ENCODE data around the gene TATDN3. TPM values are rescaled to one million over a fixed set of nuclear protein-coding genes. Genes with fewer than 3 reads are reported as not detected.
"Not testable (repeated sequence)": the region's sequence is repeated elsewhere in the genome, so short reads cannot be mapped to it uniquely, and the experiment has no call there.

The TATDN3 gene
- total RNA-seq, 1 experiment from 2014 or later: 16.3 TPM

DNA sequence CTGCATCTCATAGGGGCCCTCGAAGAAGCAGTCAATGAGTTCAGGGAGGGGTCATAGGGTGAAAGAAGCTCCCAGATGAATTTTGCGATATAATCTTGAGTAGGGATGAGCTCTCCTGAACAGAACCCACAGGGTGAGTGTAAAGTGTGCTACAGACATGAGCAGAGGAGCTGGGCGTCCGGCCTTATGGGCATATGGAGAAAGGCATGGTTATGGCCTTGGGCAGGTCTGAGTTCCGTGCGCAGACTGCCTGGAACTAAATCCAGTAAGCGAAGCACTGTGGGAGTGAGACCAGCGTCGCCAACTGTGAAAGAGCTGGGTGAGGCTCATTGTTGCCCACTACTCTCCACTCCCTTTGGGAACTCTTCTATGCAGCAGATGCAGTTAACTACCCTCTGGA, 28.9 kb upstream of the TATDN3 start:
- Histone ChIP-seq H3K27ac (ENCODE audit: low read depth, low read length) (no peak overlapping the region), H3K9me3 (ENCODE audit: control insufficient read depth in 1 of 2, insufficient read depth in 1 of 2, low read depth in 1 of 2, low read length in 2 of 2) (no peaks in the 10 kb centered on the region), H3K36me3 (ENCODE audit: control insufficient read depth in 1 of 2, insufficient read depth in 2 of 2, low read length in 2 of 2) (0 out of 4 replicates have a peak, but pooled peaks cover 0 to 4% of the 10 kb centered on the region in 2 experiments), H3K4me3 (replicated peaks in 1 of 2; ENCODE audit: low read depth in 1 of 2, low read length in 2 of 2) (no peak overlapping the region), H3K4me1 (ENCODE audit: control insufficient read depth in 1 of 2, insufficient read depth in 2 of 2, low read length in 2 of 2) (no peaks in the 10 kb centered on the region), H3K9me2 (ENCODE audit: insufficient read depth) (no peaks in the 10 kb centered on the region), H3K4me2 (ENCODE audit: low read length) (no peak overlapping the region), H3K9ac (ENCODE audit: low read length) (no peak overlapping the region), H3K27me3 (ENCODE audit: insufficient read depth, low read length) (no peaks in the 10 kb centered on the region), H4K20me1 (ENCODE audit: insufficient read depth) (no peaks in the 10 kb centered on the region; the same call in 1 of the 2 replicates), H2AFZ (ENCODE audit: low read depth, low read length, poor library complexity, severe bottlenecking) (no peak overlapping the region), H3K79me2 (ENCODE audit: insufficient read depth, low read length) (peaks cover 38% of the 10 kb centered on the region)
- DNase-seq (ENCODE audit: low read depth, low spot score) (no peak), ATAC-seq (no peak)
- ChIA-PET POLR2A (interaction anchor here (1.2 kb wide), 1 partner anchor 155 kb away, joined by 3 read pairs; the partner anchor contains the start of gene ATF3), RAD21 (ENCODE audit: low non-redundant PET in 1 of 2, low total read pairs in 2 of 2, uncharacterized antibody in 2 of 2, unreplicated experiment in 2 of 2) (no interaction called here), CTCF (interaction anchor here (0.9 kb wide), 1 partner anchor 13 kb away, joined by 6 read pairs; no protein-coding TSS in a partner anchor)
- BruUV-seq (replicated peaks): no TSS peak
- TF ChIP-seq, protein P1, sequence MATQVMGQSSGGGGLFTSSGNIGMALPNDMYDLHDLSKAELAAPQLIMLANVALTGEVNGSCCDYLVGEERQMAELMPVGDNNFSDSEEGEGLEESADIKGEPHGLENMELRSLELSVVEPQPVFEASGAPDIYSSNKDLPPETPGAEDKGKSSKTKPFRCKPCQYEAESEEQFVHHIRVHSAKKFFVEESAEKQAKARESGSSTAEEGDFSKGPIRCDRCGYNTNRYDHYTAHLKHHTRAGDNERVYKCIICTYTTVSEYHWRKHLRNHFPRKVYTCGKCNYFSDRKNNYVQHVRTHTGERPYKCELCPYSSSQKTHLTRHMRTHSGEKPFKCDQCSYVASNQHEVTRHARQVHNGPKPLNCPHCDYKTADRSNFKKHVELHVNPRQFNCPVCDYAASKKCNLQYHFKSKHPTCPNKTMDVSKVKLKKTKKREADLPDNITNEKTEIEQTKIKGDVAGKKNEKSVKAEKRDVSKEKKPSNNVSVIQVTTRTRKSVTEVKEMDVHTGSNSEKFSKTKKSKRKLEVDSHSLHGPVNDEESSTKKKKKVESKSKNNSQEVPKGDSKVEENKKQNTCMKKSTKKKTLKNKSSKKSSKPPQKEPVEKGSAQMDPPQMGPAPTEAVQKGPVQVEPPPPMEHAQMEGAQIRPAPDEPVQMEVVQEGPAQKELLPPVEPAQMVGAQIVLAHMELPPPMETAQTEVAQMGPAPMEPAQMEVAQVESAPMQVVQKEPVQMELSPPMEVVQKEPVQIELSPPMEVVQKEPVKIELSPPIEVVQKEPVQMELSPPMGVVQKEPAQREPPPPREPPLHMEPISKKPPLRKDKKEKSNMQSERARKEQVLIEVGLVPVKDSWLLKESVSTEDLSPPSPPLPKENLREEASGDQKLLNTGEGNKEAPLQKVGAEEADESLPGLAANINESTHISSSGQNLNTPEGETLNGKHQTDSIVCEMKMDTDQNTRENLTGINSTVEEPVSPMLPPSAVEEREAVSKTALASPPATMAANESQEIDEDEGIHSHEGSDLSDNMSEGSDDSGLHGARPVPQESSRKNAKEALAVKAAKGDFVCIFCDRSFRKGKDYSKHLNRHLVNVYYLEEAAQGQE (IDR thresholded peaks at IDR 0.05; ENCODE audit: low read depth): no peak
- intact Hi-C loops (cut with micrococcal nuclease): no loop called here

DNA sequence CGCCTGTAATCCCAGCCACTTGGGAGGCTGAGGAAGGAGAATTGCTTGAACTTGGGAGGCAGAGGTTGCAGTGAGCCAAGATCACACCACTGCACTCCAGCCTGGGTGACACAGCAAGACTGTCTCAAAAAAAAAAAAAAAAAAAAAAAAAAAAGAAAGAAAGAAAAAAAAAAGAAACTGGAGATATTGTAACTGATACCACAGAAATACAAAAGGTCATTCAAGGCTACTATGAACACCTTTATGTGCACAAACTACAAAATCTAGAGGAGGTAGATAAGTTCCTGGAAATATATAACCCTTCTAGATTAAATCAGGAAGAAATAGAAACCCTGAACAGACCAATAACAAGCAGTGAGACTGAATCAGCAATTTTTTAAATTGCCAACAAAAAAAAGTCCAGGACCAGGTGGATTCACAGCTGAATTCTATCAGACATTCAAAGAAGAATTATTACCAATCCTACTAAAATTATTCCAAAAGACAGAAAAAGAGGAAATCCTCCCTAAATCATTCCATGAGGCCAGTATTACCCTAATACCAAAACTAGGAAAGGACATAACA, 26.9 kb upstream of the TATDN3 start:
- DNase-seq (ENCODE audit: low read depth, low spot score); H3K4me1 ChIP-seq (ENCODE audit: control insufficient read depth in 1 of 2, insufficient read depth in 2 of 2, low read length in 2 of 2): not testable (repeated sequence)

DNA sequence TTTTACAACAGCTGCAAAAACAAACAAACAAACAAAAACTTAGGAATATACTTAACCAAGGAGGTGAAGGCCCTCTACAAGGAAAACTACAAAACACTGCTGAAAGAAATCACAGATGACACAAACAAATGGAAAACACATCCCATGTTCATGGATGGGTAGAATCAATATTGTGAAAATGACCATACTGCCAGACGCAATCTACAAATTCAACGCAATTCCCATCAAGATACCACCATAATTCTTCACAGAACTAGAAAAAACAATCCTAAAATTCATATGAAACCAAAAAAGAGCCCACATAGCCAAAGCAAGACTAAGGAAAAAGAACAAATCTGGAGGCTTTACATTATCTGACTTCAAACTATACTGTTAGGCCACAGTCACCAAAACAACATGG, 24.9 kb upstream of the TATDN3 start:
- intact Hi-C loops (cut with micrococcal nuclease); DNase-seq (ENCODE audit: low read depth, low spot score); H3K9ac ChIP-seq (ENCODE audit: low read length); H3K27ac ChIP-seq (ENCODE audit: low read depth, low read length); H4K20me1 ChIP-seq (ENCODE audit: insufficient read depth); POLR2A ChIA-PET; H3K27me3 ChIP-seq (ENCODE audit: insufficient read depth, low read length); ATAC-seq; CTCF ChIA-PET; BruUV-seq (replicated peaks); H3K4me3 ChIP-seq (replicated peaks in 1 of 2; ENCODE audit: low read depth in 1 of 2, low read length in 2 of 2); H3K36me3 ChIP-seq (ENCODE audit: control insufficient read depth in 1 of 2, insufficient read depth in 2 of 2, low read length in 2 of 2); H3K9me3 ChIP-seq (ENCODE audit: control insufficient read depth in 1 of 2, insufficient read depth in 1 of 2, low read depth in 1 of 2, low read length in 2 of 2); H3K9me2 ChIP-seq (ENCODE audit: insufficient read depth); H2AFZ ChIP-seq (ENCODE audit: low read depth, low read length, poor library complexity, severe bottlenecking); H3K4me1 ChIP-seq (ENCODE audit: control insufficient read depth in 1 of 2, insufficient read depth in 2 of 2, low read length in 2 of 2); H3K4me2 ChIP-seq (ENCODE audit: low read length); RAD21 ChIA-PET (ENCODE audit: low non-redundant PET in 1 of 2, low total read pairs in 2 of 2, uncharacterized antibody in 2 of 2, unreplicated experiment in 2 of 2): not testable (repeated sequence)
- peaks cover 21% of the 10 kb centered on the region for H3K79me2 ChIP-seq (ENCODE audit: insufficient read depth, low read length)

More for the DNA sequence above, 26.9 kb upstream of the TATDN3 start:
- intact Hi-C loops (cut with micrococcal nuclease); H3K27ac ChIP-seq (ENCODE audit: low read depth, low read length); H2AFZ ChIP-seq (ENCODE audit: low read depth, low read length, poor library complexity, severe bottlenecking); H4K20me1 ChIP-seq (ENCODE audit: insufficient read depth); RAD21 ChIA-PET (ENCODE audit: low non-redundant PET in 1 of 2, low total read pairs in 2 of 2, uncharacterized antibody in 2 of 2, unreplicated experiment in 2 of 2); H3K4me3 ChIP-seq (replicated peaks in 1 of 2; ENCODE audit: low read depth in 1 of 2, low read length in 2 of 2); H3K27me3 ChIP-seq (ENCODE audit: insufficient read depth, low read length); H3K9ac ChIP-seq (ENCODE audit: low read length); ATAC-seq; H3K36me3 ChIP-seq (ENCODE audit: control insufficient read depth in 1 of 2, insufficient read depth in 2 of 2, low read length in 2 of 2); BruUV-seq (replicated peaks); H3K9me3 ChIP-seq (ENCODE audit: control insufficient read depth in 1 of 2, insufficient read depth in 1 of 2, low read depth in 1 of 2, low read length in 2 of 2); POLR2A ChIA-PET; H3K9me2 ChIP-seq (ENCODE audit: insufficient read depth); H3K4me2 ChIP-seq (ENCODE audit: low read length): not testable (repeated sequence)
- peaks cover 34% of the 10 kb centered on the region for H3K79me2 ChIP-seq (ENCODE audit: insufficient read depth, low read length)
- CTCF ChIA-PET: interaction anchor here (2.7 kb wide), 1 partner anchor 15 kb away, joined by 8 read pairs; no protein-coding TSS in a partner anchor
